Measurements from ENCODE around the gene AUTS2.

DNA sequence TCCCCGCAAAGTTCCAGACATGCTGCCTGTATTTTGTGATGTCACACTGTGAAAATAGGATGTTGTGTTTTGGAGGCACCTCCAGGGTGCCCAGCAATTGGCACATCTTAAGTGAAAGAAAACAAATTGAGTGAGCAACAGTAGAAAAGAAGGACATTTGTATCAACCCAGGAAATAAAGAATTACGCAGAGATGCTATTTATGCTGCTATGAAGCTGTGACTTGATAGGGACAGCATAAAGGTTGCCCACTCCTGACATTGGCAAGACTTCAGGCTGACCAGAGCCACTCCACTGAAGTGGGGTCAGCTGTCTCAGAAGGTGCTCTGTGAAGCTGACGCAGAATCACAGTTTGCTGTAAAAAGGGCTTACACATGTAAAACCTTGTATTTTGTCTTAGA lies 803.8 kb downstream of the AUTS2 start:
- TF ChIP-seq TAF1 (IDR thresholded peaks at IDR 0.05; ENCODE audit: borderline replicate concordance, low read depth, low read length) (no peak), POLR2AphosphoS5 (IDR thresholded peaks at IDR 0.05; ENCODE audit: low read depth, low read length) (no peak), POLR2A (IDR thresholded peaks at IDR 0.05; ENCODE audit: low read depth, low read length) (no peak)
